IMR-90 (cell line): ENCODE measurements around the gene CDON. TPM values are rescaled to one million over a fixed set of nuclear protein-coding genes. Genes with fewer than 3 reads are reported as not detected.
A peak's percentile ranks its signal among the peaks of the same experiment; 100 is the strongest.

Experiments
- ATAC-seq: fragments of 200-7000 bp; cut with Tn5 transposase; 2 replicates; pipeline ENCODE4 v1.9.1; 2020; ENCODE audit warnings: low read depth, mild to moderate bottlenecking, moderate library complexity
- BruUV-seq: library from RNA; stranded (reverse); fragments of 400-500 nt; replicated peaks from 2 replicates; lab custom pipeline; 2021; lab: Mats Ljungman, UMichigan
- CTCF ChIA-PET: fragments of 300-600 bp; formaldehyde crosslinking; extraction: SDS; loops from one replicate; lab custom pipeline; 2021; ENCODE audit warnings: antibody characterized with exemption; lab: Yijun Ruan, JAX
- POLR2A ChIA-PET: fragments of 300-600 bp; sonication (Branson Sonifier 250); formaldehyde crosslinking; loops from one replicate; lab custom pipeline; 2022; ENCODE audit warnings: antibody characterized with exemption; ENCODE audit not compliant: unreplicated experiment; lab: Charles Lee
- DNase-seq: peaks from one replicate; pipeline ENCODE4 v3.0.0; 2013
- H2AFZ ChIP-seq: replicated peaks from 2 replicates; pipeline ENCODE3; 2013; ENCODE audit warnings: low read length, mild to moderate bottlenecking; ENCODE audit not compliant: poor library complexity
- H2AK5ac ChIP-seq: 2 replicates; pipeline ENCODE4 v1.6.1; 2013; ENCODE audit warnings: low read depth, low read length, inconsistent platforms
- H2AK9ac ChIP-seq: replicated peaks from 2 replicates; pipeline ENCODE3; 2013; ENCODE audit warnings: mild to moderate bottlenecking, low read depth, low read length, moderate library complexity; ENCODE audit not compliant: poor library complexity
- H2BK120ac ChIP-seq: 2 replicates; pipeline ENCODE4 v1.6.1; 2013; ENCODE audit warnings: low read depth, low read length, inconsistent platforms
- H2BK15ac ChIP-seq: 3 replicates; pipeline ENCODE4 v1.6.1; 2013; ENCODE audit warnings: low read depth, low read length, inconsistent platforms
- H2BK20ac ChIP-seq: 2 replicates; pipeline ENCODE4 v1.6.1; 2013; ENCODE audit warnings: low read depth, mild to moderate bottlenecking, inconsistent platforms, low read length, moderate library complexity
- H2BK5ac ChIP-seq: 2 replicates; pipeline ENCODE4 v1.6.1; 2013; ENCODE audit warnings: mild to moderate bottlenecking, low read depth, low read length, inconsistent platforms; ENCODE audit not compliant: poor library complexity, severe bottlenecking
- H3K14ac ChIP-seq: replicated peaks from 2 replicates; pipeline ENCODE4 v1.6.1; 2013; ENCODE audit warnings: low read depth, low read length, inconsistent platforms
- H3K18ac ChIP-seq: 2 replicates; pipeline ENCODE4 v1.6.1; 2013; ENCODE audit warnings: low read depth, low read length, control low read depth
- H3K23ac ChIP-seq: 2 replicates; pipeline ENCODE4 v1.6.1; 2013; ENCODE audit warnings: low read depth, low read length, inconsistent platforms
- H3K27ac ChIP-seq: 2 replicates; pipeline ENCODE4 v1.5.1; 2013; ENCODE audit warnings: mild to moderate bottlenecking, control low read depth, low read length; ENCODE audit not compliant: insufficient read depth
- H3K27me3 ChIP-seq: 2 replicates; pipeline ENCODE4 v1.6.1; 2013; ENCODE audit warnings: low read length; ENCODE audit not compliant: control insufficient read depth, insufficient read depth
- H3K36me3 ChIP-seq: 2 replicates; pipeline ENCODE4 v1.6.1; 2013; ENCODE audit warnings: low read length, mixed read lengths; ENCODE audit not compliant: control insufficient read depth, insufficient read depth
- H3K4ac ChIP-seq: 2 replicates; pipeline ENCODE4 v1.6.1; 2013; ENCODE audit warnings: low read depth, low read length, inconsistent platforms
- H3K4me1 ChIP-seq: 2 replicates; pipeline ENCODE4 v1.6.1; 2013; ENCODE audit warnings: low read length, mixed read lengths; ENCODE audit not compliant: control insufficient read depth, insufficient read depth
- H3K4me2 ChIP-seq: 2 replicates; pipeline ENCODE4 v1.6.1; 2013; ENCODE audit warnings: low read depth, mild to moderate bottlenecking, control low read depth, low read length, moderate library complexity
- H3K4me3 ChIP-seq: 2 replicates; pipeline ENCODE4 v1.5.1; 2013; ENCODE audit warnings: low read depth, mild to moderate bottlenecking, control low read depth, low read length, moderate library complexity; ENCODE audit not compliant: insufficient read depth
- H3K56ac ChIP-seq: 2 replicates; pipeline ENCODE4 v1.6.1; 2013; ENCODE audit warnings: low read length, inconsistent platforms; ENCODE audit not compliant: insufficient read depth; ENCODE audit errors: extremely low read depth
- H3K79me1 ChIP-seq, 2 experiments: 2 replicates each; pipeline ENCODE4 v1.6.1; 2013; ENCODE audit warnings: low read length in 2 of 2, inconsistent platforms in 1 of 2, low read depth in 1 of 2
- H3K9ac ChIP-seq: 2 replicates; pipeline ENCODE4 v1.6.1; 2013; ENCODE audit warnings: low read depth, low read length, control low read depth
- H3K9me1 ChIP-seq: 2 replicates; pipeline ENCODE4 v1.6.1; 2013; ENCODE audit warnings: low read length, inconsistent platforms; ENCODE audit not compliant: insufficient read depth
- H3K9me3 ChIP-seq: 2 replicates; pipeline ENCODE4 v1.6.1; 2013; ENCODE audit warnings: low read length; ENCODE audit not compliant: control insufficient read depth, insufficient read depth
- H4K20me1 ChIP-seq: 2 replicates; pipeline ENCODE4 v1.6.1; 2013; ENCODE audit warnings: low read length, inconsistent platforms; ENCODE audit not compliant: insufficient read depth
- H4K5ac ChIP-seq: 2 replicates; pipeline ENCODE4 v1.6.1; 2013; ENCODE audit warnings: mild to moderate bottlenecking, low read depth, low read length, control low read depth
- H4K8ac ChIP-seq, 2 experiments: 2 replicates each; pipeline ENCODE4 v1.6.1; 2013; ENCODE audit warnings: low read depth in 2 of 2, low read length in 2 of 2, control low read depth in 1 of 2, inconsistent platforms in 1 of 2
- H4K91ac ChIP-seq: 2 replicates; pipeline ENCODE4 v1.6.1; 2013; ENCODE audit warnings: low read depth, low read length, inconsistent platforms; ENCODE audit not compliant: insufficient read depth
- FOS ChIP-seq: fragments of 150-350 bp; IDR thresholded peaks from 2 replicates; pipeline ENCODE4 v1.6.1; 2016; ENCODE audit warnings: low read depth, low read length
- WGBS, 2 experiments: methylation state at CpG; one replicate each; pipeline versions ENCODE4 v1.1.5 to v1.1.7; 2013; ENCODE audit warnings: missing lambda C conversion rate in 2 of 2; ENCODE audit not compliant: insufficient read length in 1 of 2; ENCODE audit errors: extremely low coverage in 2 of 2; 5-methylcytosine and 5-hydroxymethylcytosine counted together
- dilution Hi-C: fragments of 300-500 bp; cut with HindIII; formaldehyde crosslinking; loops from one replicate; pipeline ENCODE4 v1.14.3; 2018; ENCODE audit warnings: low sequenced_read_pairs; ENCODE audit not compliant: unreplicated experiment
- in situ Hi-C: fragments of 300-500 bp; cut with MboI; formaldehyde crosslinking; loops from 3 replicates; pipeline ENCODE4 v1.14.3; 2019; ENCODE audit warnings: low sequenced_read_pairs, inconsistent platforms, mixed read lengths
- intact Hi-C: fragments of 100-400 bp; cut with micrococcal nuclease; formaldehyde crosslinking; loops from 2 replicates; pipeline ENCODE4 v1.10.0; 2022
- polyA plus RNA-seq, 3 experiments: library from polyadenylated mRNA; depleted of rRNA; stranded (reverse); fragments of >200 nt; gene quantifications; 2 replicates each; pipeline ENCODE4 v1.2.3, GENCODE V29; 2012; ENCODE audit warnings: low replicate concordance in 1 of 3
- total RNA-seq: library from RNA; depleted of rRNA; stranded (reverse); fragments of >200 nt; gene quantifications from 2 replicates; pipeline ENCODE4 v1.2.3, GENCODE V29; 2012
- TF ChIP-seq, protein P1 (sequence below): fragments of 150-350 bp; IDR thresholded peaks from 2 replicates; pipeline ENCODE4 v1.6.1; 2017; ENCODE audit warnings: mild to moderate bottlenecking, antibody characterized with exemption, low read length, low read depth

CDON gene
- total and polyA plus RNA-seq, 2 of the 4 experiments (the other 2 are of a cell fraction) = 1.2 to 3.8 TPM

DNA sequence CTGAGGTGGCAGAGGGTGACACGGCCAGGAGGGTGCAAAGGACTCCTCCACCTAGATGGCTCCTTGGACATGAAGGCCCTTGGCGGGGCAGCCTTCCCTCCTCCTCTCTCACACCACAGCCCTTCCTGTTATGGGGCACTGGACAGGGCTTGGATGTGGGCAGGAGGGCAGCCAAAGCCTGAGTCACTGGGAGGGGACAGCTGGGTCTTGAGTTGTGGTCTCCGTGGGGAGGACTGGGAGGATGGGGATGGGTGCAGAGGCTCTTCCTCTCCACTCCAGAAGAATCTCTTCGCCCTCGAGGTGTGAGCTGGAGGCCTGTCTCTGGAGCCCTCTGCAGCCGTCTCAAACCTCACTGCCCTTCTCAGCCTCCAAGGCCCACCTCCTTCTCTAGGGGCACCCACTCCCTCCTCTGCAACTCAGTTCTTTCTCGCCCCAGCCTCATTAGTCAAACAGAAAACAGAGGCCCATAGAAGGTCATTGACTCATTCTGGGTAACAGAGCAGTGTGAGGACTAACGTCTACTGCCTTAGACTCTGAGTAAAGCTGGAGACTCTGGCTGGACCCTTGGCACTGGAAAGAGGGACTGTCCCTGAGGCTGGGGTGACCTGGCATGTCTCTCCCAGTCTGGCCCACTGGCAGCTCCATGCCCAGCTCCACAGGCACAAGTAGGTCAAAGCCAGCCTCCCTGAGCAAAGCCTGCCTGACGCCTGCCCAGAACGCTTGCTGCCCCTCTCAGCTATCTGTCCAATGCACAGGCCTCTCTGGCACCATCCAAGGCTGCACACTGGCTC lies 47.5 kb upstream of the CDON start:
- no peak overlapping the region for H3K23ac ChIP-seq
- H3K4me2 ChIP-seq = no peak overlapping the region
- H2AK9ac ChIP-seq = no peak overlapping the region
- H2BK20ac ChIP-seq = no peak overlapping the region
- in situ Hi-C loops (no loop called here), dilution Hi-C loops (no loop called here), intact Hi-C loops (no loop called here)
- H2BK5ac ChIP-seq = peak overlapping the region; percentile 29
- H4K8ac ChIP-seq = no peak overlapping the region
- TF ChIP-seq, protein P1, sequence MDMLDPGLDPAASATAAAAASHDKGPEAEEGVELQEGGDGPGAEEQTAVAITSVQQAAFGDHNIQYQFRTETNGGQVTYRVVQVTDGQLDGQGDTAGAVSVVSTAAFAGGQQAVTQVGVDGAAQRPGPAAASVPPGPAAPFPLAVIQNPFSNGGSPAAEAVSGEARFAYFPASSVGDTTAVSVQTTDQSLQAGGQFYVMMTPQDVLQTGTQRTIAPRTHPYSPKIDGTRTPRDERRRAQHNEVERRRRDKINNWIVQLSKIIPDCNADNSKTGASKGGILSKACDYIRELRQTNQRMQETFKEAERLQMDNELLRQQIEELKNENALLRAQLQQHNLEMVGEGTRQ = no peak
- 0 out of 2 replicates have a peak, but pooled peaks have one; percentile 15 for TF ChIP-seq FOS
- no peaks in the 10 kb centered on the region for H3K36me3 ChIP-seq
- peak; percentile 63 for DNase-seq
- H3K79me1 ChIP-seq = no peaks in the 10 kb centered on the region
- no peak overlapping the region for H2AK5ac ChIP-seq
- no peak overlapping the region for H2BK15ac ChIP-seq
- no peak overlapping the region for H4K5ac ChIP-seq
- H3K4me1 ChIP-seq = peaks cover 25% of the 10 kb centered on the region
- H3K14ac ChIP-seq = no peak overlapping the region
- H3K9me3 ChIP-seq = no peaks in the 10 kb centered on the region
- ChIA-PET POLR2A (no interaction called here), CTCF (no interaction called here)
- H3K9me1 ChIP-seq = peaks cover 3% of the 10 kb centered on the region; the same call in 1 of the 2 replicates
- no TSS peak for BruUV-seq
- peaks cover 18% of the 10 kb centered on the region for H3K27me3 ChIP-seq
- WGBS, 2 experiments = 67% methylated on average over 3 of the region's 10 CpGs; no CpG with 5 or more reads in 1 of the 2 experiments
- H3K9ac ChIP-seq = no peak overlapping the region
- no peak overlapping the region for H3K4me3 ChIP-seq
- peak; percentile 42 for ATAC-seq
- H3K18ac ChIP-seq = no peak overlapping the region
- no peak overlapping the region; the same call in 1 of the 2 replicates for H2BK120ac ChIP-seq
- no peaks in the 10 kb centered on the region for H4K20me1 ChIP-seq
- no peak overlapping the region for H3K27ac ChIP-seq
- peak overlapping the region; percentile 47 for H2AFZ ChIP-seq
- no peak overlapping the region for H3K4ac ChIP-seq
- H3K56ac ChIP-seq = no peak overlapping the region
- H4K91ac ChIP-seq = no peak overlapping the region
